ENCODE measurements around the gene DLST.

DNA sequence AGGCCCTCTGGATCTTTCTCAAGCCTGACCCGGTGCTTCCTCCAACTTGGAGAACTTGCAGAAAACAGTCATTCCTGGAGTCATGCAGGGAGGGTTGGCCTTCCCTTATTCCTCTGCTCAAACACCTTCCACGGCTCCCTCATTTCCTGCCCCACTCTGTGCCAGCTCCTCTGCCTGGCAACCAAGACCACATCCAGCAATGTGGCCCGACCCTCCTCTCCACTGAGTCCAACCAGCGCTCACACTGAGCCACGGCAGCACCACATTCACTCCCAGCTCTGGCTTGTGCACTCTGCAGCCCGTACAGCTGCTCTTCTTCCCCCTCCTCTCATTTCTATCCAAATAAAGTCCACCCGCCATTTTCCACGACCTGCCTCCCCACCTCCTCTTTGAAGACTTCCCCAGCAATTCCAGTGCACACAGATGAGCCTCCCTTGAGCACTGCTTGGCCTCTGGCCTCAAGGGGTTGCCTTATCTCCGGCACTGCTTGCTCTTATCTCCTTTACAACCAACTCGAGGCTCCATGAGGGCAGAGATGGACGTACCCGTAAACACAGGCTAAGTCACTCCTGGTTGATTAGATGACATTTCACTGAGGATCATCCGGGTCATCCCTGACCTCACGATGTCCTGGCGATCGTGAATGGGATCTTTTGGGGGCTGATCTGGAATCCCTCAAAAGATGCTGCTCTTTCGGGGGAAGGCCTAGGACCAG lies 68.3 kb downstream of the DLST start:
- TF ChIP-seq CTCF (IDR thresholded peaks at IDR 0.05) (no peak), POLR2A (IDR thresholded peaks at IDR 0.05) (no peak)
